Measurements from ENCODE around the gene CCDC47.

The CCDC47 gene

GRCh38 chr17:63768433-63768832, 5.0 kb downstream of the CCDC47 start:
- TF ChIP-seq ZFX (IDR thresholded peaks at IDR 0.05) = no peak
- TF ChIP-seq CTCF (conservative IDR thresholded peaks at IDR 0.05) = no peak
- H3K27ac ChIP-seq = no peak overlapping the region

- no peak for TF ChIP-seq CTCF (conservative IDR thresholded peaks at IDR 0.05)
- no peak for TF ChIP-seq ZFX (IDR thresholded peaks at IDR 0.05)
- no peak overlapping the region for H3K27ac ChIP-seq
Observed at GRCh38 chr17:63766754-63767153, 6.6 kb downstream of the CCDC47 start.

GRCh38 chr17:63764716-63765115, 8.7 kb downstream of the CCDC47 start:
- H3K27ac ChIP-seq = no peak overlapping the region
- TF ChIP-seq CTCF (conservative IDR thresholded peaks at IDR 0.05) = no peak
- no peak for TF ChIP-seq ZFX (IDR thresholded peaks at IDR 0.05)

- TF ChIP-seq CTCF (conservative IDR thresholded peaks at IDR 0.05) (no peak), ZFX (IDR thresholded peaks at IDR 0.05) (no peak)
- H3K27ac ChIP-seq = no peak overlapping the region
Observed at GRCh38 chr17:63762161-63763078, 11.0 kb downstream of the CCDC47 start.

GRCh38 chr17:63760771-63761539, 12.4 kb downstream of the CCDC47 start:
- no peak overlapping the region for H3K27ac ChIP-seq
- TF ChIP-seq ZFX (IDR thresholded peaks at IDR 0.05) = no peak
- no peak for TF ChIP-seq CTCF (conservative IDR thresholded peaks at IDR 0.05)

GRCh38 chr17:63758428-63758827, 15.0 kb downstream of the CCDC47 start:
- H3K27ac ChIP-seq = no peak overlapping the region
- no peak for TF ChIP-seq ZFX (IDR thresholded peaks at IDR 0.05)
- TF ChIP-seq CTCF (conservative IDR thresholded peaks at IDR 0.05) = no peak

- H3K27ac ChIP-seq = no peak overlapping the region
- TF ChIP-seq CTCF (conservative IDR thresholded peaks at IDR 0.05) (no peak), ZFX (IDR thresholded peaks at IDR 0.05) (no peak)
Observed at GRCh38 chr17:63754046-63754445, 19.4 kb downstream of the CCDC47 start.
